Activated T-helper 2 cell treated with anti-CD3 and anti-CD28 coated beads, Interferon-gamma antibody, Interleukin-2, Interleukin-4, amounts not matched to agents 10 μg/mL and 5 μg/mL and 100 μg/mL, durations not matched to agents 14 hours and 24 hours and 36 hours (primary cell): Measurements from ENCODE around the gene S1PR4. TPM values are rescaled to one million over a fixed set of nuclear protein-coding genes. Genes with fewer than 3 reads are reported as not detected.

Experiments used
- DNase-seq: peaks from one replicate; pipeline ENCODE4 v3.0.0; 2021; ENCODE audit warnings: low spot score
- H3K27ac Mint-ChIP-seq: one replicate; pipeline ENCODE4 v1.8.0; 2021; ENCODE audit warnings: mixed read lengths
- H3K27me3 Mint-ChIP-seq: one replicate; pipeline ENCODE4 v1.8.0; 2021; ENCODE audit warnings: low read depth, mixed read lengths
- H3K36me3 Mint-ChIP-seq: one replicate; pipeline ENCODE4 v1.8.0; 2021; ENCODE audit warnings: low read depth, mixed read lengths
- H3K4me1 Mint-ChIP-seq: one replicate; pipeline ENCODE4 v1.8.0; 2021; ENCODE audit warnings: low read depth, mixed read lengths
- H3K4me3 Mint-ChIP-seq: one replicate; pipeline ENCODE4 v1.8.0; 2021; ENCODE audit warnings: low read depth, mild to moderate bottlenecking, moderate library complexity, mixed read lengths
- H3K9me3 Mint-ChIP-seq: one replicate; pipeline ENCODE4 v1.8.0; 2021; ENCODE audit warnings: mixed read lengths
- intact Hi-C: fragments of 100-400 bp; cut with micrococcal nuclease; formaldehyde crosslinking; loops from one replicate; pipeline ENCODE4 v1.15.1; 2023
- total RNA-seq: library from RNA; stranded (reverse); gene quantifications from 2 replicates; pipeline ENCODE4 v1.2.3, GENCODE V29; 2022

The S1PR4 gene
- total RNA-seq, 1 donor from 2014 or later, result 48.9 TPM

DNA sequence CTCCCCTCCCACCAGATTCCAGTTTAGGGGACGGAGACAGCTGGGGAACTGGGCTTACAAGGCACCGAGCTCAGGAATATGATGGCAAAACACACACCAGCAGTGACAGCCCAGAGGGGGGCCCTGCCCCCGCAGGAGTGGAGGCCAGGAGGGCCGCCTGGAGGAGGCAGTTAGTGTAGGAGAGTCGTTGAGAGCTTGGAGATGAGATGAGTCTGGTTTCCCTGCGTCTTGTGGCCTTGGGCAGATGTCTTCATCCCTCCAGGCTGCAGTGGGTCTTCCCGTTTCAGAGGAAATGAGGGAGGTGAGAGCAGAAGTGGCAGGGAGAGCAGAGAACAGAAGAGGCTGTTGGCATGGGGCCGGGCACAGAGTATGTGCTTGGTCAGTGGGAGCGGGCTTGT is 50.8 kb downstream of the S1PR4 start:
- H3K27ac Mint-ChIP-seq, result no peak overlapping the region
- H3K36me3 Mint-ChIP-seq, result no peaks in the 10 kb centered on the region
- no peaks in the 10 kb centered on the region for H3K4me1 Mint-ChIP-seq
- intact Hi-C loops, result no loop called here
- H3K9me3 Mint-ChIP-seq, result no peaks in the 10 kb centered on the region
- DNase-seq, result no peak
- peaks cover 23% of the 10 kb centered on the region for H3K27me3 Mint-ChIP-seq
- H3K4me3 Mint-ChIP-seq, result no peak overlapping the region

Other genes starting within 250 kb of the S1PR4 start
- 3.5 and 4.0 TPM in 2 replicates for gene ZNF77, start 233.8 kb upstream of the S1PR4 start, total RNA-seq
- 1.4 and 1.5 TPM in 2 replicates for gene TLE6, start 201.2 kb upstream of the S1PR4 start, total RNA-seq
- gene TLE2, start 149.5 kb upstream of the S1PR4 start, total RNA-seq, result 2.2 and 2.4 TPM in 2 replicates
- gene TLE5, start 116.3 kb upstream of the S1PR4 start, total RNA-seq, result 428 and 432 TPM in 2 replicates
- 5.6 and 7.1 TPM in 2 replicates for gene GNA11, start 84.4 kb upstream of the S1PR4 start, total RNA-seq
- 174 and 176 TPM in 2 replicates for gene GNA15, start 42.7 kb upstream of the S1PR4 start, total RNA-seq
- gene NCLN, start 7.2 kb downstream of the S1PR4 start, total RNA-seq, result 86.3 and 88.1 TPM in 2 replicates
- gene CELF5, start 45.9 kb downstream of the S1PR4 start, total RNA-seq, result 0.16 and 0.18 TPM in 2 replicates
- gene NFIC, start 187.8 kb downstream of the S1PR4 start, total RNA-seq, result 16.5 and 17.3 TPM in 2 replicates